CD4-positive, alpha-beta T cell treated with Interleukin-17A for 1 hour (primary cell): ENCODE results near the gene SH2D2A.
A peak's percentile ranks its signal among the peaks of the same experiment; 100 is the strongest.

Source experiments
- DNase-seq: peaks from one replicate; pipeline ENCODE4 v3.0.0-alpha.2; 2020

SH2D2A gene

GRCh38 chr1:156822680-156823079, 6.0 kb upstream of the SH2D2A start:
- DNase-seq = no peak

- no peak for DNase-seq
Measured at GRCh38 chr1:156821801-156822200, 5.2 kb upstream of the SH2D2A start.

GRCh38 chr1:156815961-156816422, 656 bp downstream of the SH2D2A start:
- DNase-seq = peak; percentile 44

GRCh38 chr1:156815307-156815826, 1.3 kb downstream of the SH2D2A start:
- DNase-seq = peak; percentile 33

GRCh38 chr1:156814571-156815260, 1.9 kb downstream of the SH2D2A start:
- DNase-seq = peak; percentile 49

- peak; percentile 82 for DNase-seq
Measured at GRCh38 chr1:156813750-156814570, 2.7 kb downstream of the SH2D2A start.

- no peak for DNase-seq
Measured at GRCh38 chr1:156813298-156813697, 3.4 kb downstream of the SH2D2A start.

- DNase-seq = no peak
Measured at GRCh38 chr1:156812293-156812990, 4.2 kb downstream of the SH2D2A start.

- DNase-seq = no peak
Measured at GRCh38 chr1:156811168-156811567, 5.5 kb downstream of the SH2D2A start.

- DNase-seq = no peak
Measured at GRCh38 chr1:156809711-156810366, 6.8 kb downstream of the SH2D2A start.

GRCh38 chr1:156809281-156809680, 7.4 kb downstream of the SH2D2A start:
- DNase-seq = no peak

- DNase-seq = no peak
Measured at GRCh38 chr1:156808186-156809030, 8.2 kb downstream of the SH2D2A start.

GRCh38 chr1:156807627-156808026, 9.0 kb downstream of the SH2D2A start:
- DNase-seq = peak; percentile 33

GRCh38 chr1:156806512-156807440, 9.9 kb downstream of the SH2D2A start:
- DNase-seq = no peak

- DNase-seq = no peak
Measured at GRCh38 chr1:156805766-156806511, 10.7 kb downstream of the SH2D2A start.

GRCh38 chr1:156804572-156805243, 11.9 kb downstream of the SH2D2A start:
- DNase-seq = no peak

GRCh38 chr1:156804026-156804425, 12.6 kb downstream of the SH2D2A start:
- no peak for DNase-seq

- DNase-seq = no peak
Measured at GRCh38 chr1:156803086-156803851, 13.4 kb downstream of the SH2D2A start.
